Measurements from ENCODE around the gene USP1.

USP1 gene

GRCh38 chr1:62426794-62427193, 10.1 kb upstream of the USP1 start:
- DNase-seq (ENCODE audit: low read depth in 1 of 2, low spot score in 1 of 2) = no peak

- DNase-seq (ENCODE audit: low read depth in 1 of 2, low spot score in 1 of 2) = no peak
Measured at GRCh38 chr1:62428351-62428750, 8.5 kb upstream of the USP1 start.

- DNase-seq (ENCODE audit: low read depth in 1 of 2, low spot score in 1 of 2) = no peak
Measured at GRCh38 chr1:62429581-62429980, 7.3 kb upstream of the USP1 start.

- DNase-seq (ENCODE audit: low read depth in 1 of 2, low spot score in 1 of 2) = no peak
Measured at GRCh38 chr1:62433861-62434617, 2.8 kb upstream of the USP1 start.

- DNase-seq (ENCODE audit: low read depth in 1 of 2, low spot score in 1 of 2) = no peak
Measured at GRCh38 chr1:62434618-62435001, 2.2 kb upstream of the USP1 start.

GRCh38 chr1:62435231-62436038, 1.4 kb upstream of the USP1 start:
- DNase-seq (ENCODE audit: low read depth in 1 of 2, low spot score in 1 of 2) = no peak

- DNase-seq (ENCODE audit: low read depth in 1 of 2, low spot score in 1 of 2) = peak; percentile 90 to 94
Measured at GRCh38 chr1:62436039-62436465, 797 bp upstream of the USP1 start.

GRCh38 chr1:62437273-62437940, 558 bp downstream of the USP1 start:
- DNase-seq (ENCODE audit: low read depth in 1 of 2, low spot score in 1 of 2) = peak; percentile 19 to 23

- DNase-seq (ENCODE audit: low read depth in 1 of 2, low spot score in 1 of 2) = no peak
Measured at GRCh38 chr1:62438163-62438562, 1.3 kb downstream of the USP1 start.

- no peak for DNase-seq (ENCODE audit: low read depth in 1 of 2, low spot score in 1 of 2)
Measured at GRCh38 chr1:62439652-62440371, 3.0 kb downstream of the USP1 start.

GRCh38 chr1:62444701-62445100, 7.9 kb downstream of the USP1 start:
- DNase-seq (ENCODE audit: low read depth in 1 of 2, low spot score in 1 of 2) = no peak

- DNase-seq (ENCODE audit: low read depth in 1 of 2, low spot score in 1 of 2) = no peak
Measured at GRCh38 chr1:62448221-62448933, 11.5 kb downstream of the USP1 start.

GRCh38 chr1:62450301-62450700, 13.5 kb downstream of the USP1 start:
- no peak for DNase-seq (ENCODE audit: low read depth in 1 of 2, low spot score in 1 of 2)

GRCh38 chr1:62452951-62453350, 16.1 kb downstream of the USP1 start:
- no peak for DNase-seq (ENCODE audit: low read depth in 1 of 2, low spot score in 1 of 2)

GRCh38 chr1:62457955-62458354, 21.1 kb downstream of the USP1 start:
- no peak for DNase-seq (ENCODE audit: low read depth in 1 of 2, low spot score in 1 of 2)

GRCh38 chr1:62462370-62462769, 25.5 kb downstream of the USP1 start:
- no peak for DNase-seq (ENCODE audit: low read depth in 1 of 2, low spot score in 1 of 2)

GRCh38 chr1:62467092-62467491, 30.2 kb downstream of the USP1 start:
- DNase-seq (ENCODE audit: low read depth in 1 of 2, low spot score in 1 of 2) = no peak

GRCh38 chr1:62476525-62477219, 39.8 kb downstream of the USP1 start:
- no peak for DNase-seq (ENCODE audit: low read depth in 1 of 2, low spot score in 1 of 2)

- no peak for DNase-seq (ENCODE audit: low read depth in 1 of 2, low spot score in 1 of 2)
Measured at GRCh38 chr1:62481681-62482080, 44.8 kb downstream of the USP1 start.

- no peak for DNase-seq (ENCODE audit: low read depth in 1 of 2, low spot score in 1 of 2)
Measured at GRCh38 chr1:62484824-62485468, 48.1 kb downstream of the USP1 start.

Data from activated T-helper 1 cell treated with anti-CD3 and anti-CD28 coated beads, Interleukin-2, amount 50 U/mL, for 16 hours (primary cell).